Hepatocyte (in vitro differentiated cells): ENCODE measurements around the gene GPR152.

Source experiments
- EZH2 ChIP-seq: fragments of 200-600 bp; sonication (generic); IDR thresholded peaks from 2 replicates; pipeline ENCODE4 v1.6.1; 2016; ENCODE audit warnings: antibody characterized with exemption, mild to moderate bottlenecking, borderline replicate concordance
- TF ChIP-seq, protein P1 (sequence below): fragments of 200-600 bp; sonication (generic); IDR thresholded peaks from 2 replicates; pipeline ENCODE4 v1.5.1; 2016; ENCODE audit warnings: antibody characterized with exemption, mild to moderate bottlenecking; ENCODE audit not compliant: poor library complexity

GRCh38 chr11:67455054-67455453 lies 2.5 kb upstream of the GPR152 start, which contains the start of gene CABP4:
- TF ChIP-seq, protein P1, sequence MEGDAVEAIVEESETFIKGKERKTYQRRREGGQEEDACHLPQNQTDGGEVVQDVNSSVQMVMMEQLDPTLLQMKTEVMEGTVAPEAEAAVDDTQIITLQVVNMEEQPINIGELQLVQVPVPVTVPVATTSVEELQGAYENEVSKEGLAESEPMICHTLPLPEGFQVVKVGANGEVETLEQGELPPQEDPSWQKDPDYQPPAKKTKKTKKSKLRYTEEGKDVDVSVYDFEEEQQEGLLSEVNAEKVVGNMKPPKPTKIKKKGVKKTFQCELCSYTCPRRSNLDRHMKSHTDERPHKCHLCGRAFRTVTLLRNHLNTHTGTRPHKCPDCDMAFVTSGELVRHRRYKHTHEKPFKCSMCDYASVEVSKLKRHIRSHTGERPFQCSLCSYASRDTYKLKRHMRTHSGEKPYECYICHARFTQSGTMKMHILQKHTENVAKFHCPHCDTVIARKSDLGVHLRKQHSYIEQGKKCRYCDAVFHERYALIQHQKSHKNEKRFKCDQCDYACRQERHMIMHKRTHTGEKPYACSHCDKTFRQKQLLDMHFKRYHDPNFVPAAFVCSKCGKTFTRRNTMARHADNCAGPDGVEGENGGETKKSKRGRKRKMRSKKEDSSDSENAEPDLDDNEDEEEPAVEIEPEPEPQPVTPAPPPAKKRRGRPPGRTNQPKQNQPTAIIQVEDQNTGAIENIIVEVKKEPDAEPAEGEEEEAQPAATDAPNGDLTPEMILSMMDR, result no peak
- no peak for TF ChIP-seq EZH2
